HCT116 (cell line): Measurements from ENCODE around the gene PLXDC1. TPM values are rescaled to one million over a fixed set of nuclear protein-coding genes. Genes with fewer than 3 reads are reported as not detected.

ENCODE experiments used
- ATAC-seq: fragments of 200-7000 bp; cut with Tn5 transposase; 2 replicates; pipeline ENCODE4 v1.9.1; 2020; ENCODE audit warnings: mild to moderate bottlenecking, moderate library complexity
- BruUV-seq: library from RNA; stranded (reverse); fragments of 400-500 nt; replicated peaks from 2 replicates; lab custom pipeline; 2021; lab: Mats Ljungman, UMichigan
- CTCF ChIA-PET: fragments of 300-600 bp; sonication (Branson Sonifier 250); formaldehyde crosslinking; loops from one replicate; lab custom pipeline; 2021; ENCODE audit warnings: antibody characterized with exemption; lab: Charles Lee
- POLR2A ChIA-PET: fragments of 300-600, 350-600 bp; sonication (Branson Sonifier 250); formaldehyde crosslinking; loops from one replicate; lab custom pipeline; 2021; ENCODE audit warnings: antibody characterized with exemption; lab: Charles Lee
- RAD21 ChIA-PET, 2 experiments: fragments of 300-600 bp; sonication (Branson Sonifier 250); formaldehyde crosslinking; loops; one replicate each; lab custom pipeline; 2023; ENCODE audit warnings: low total read pairs in 2 of 2; ENCODE audit not compliant: uncharacterized antibody in 2 of 2, unreplicated experiment in 2 of 2, low non-redundant PET in 1 of 2; lab: Charles Lee
- DNase-seq: peaks from one replicate; pipeline ENCODE4 v3.0.0-alpha.2; 2010; ENCODE audit warnings: low read depth, low spot score
- H2AFZ ChIP-seq: fragments of 200-600 bp; shearing (Covaris generic), sonication (generic); 2 replicates; pipeline ENCODE4 v1.6.1; 2017; ENCODE audit warnings: low read depth, mixed run types, mixed read lengths, antibody characterized with exemption, low read length; ENCODE audit not compliant: poor library complexity, severe bottlenecking
- H3K27ac ChIP-seq: 2 replicates; pipeline ENCODE4 v1.5.1; 2012; ENCODE audit warnings: low read depth, low read length
- H3K27me3 ChIP-seq: fragments of 200-600 bp; sonication (generic); 2 replicates; pipeline ENCODE4 v1.6.1; 2016; ENCODE audit warnings: mixed run types, low read length, mixed read lengths; ENCODE audit not compliant: insufficient read depth
- H3K36me3 ChIP-seq, 2 experiments: fragments of 200-500 bp in 1 of 2; fragments of 200-600 bp in 1 of 2; sonication (Bioruptor generic) in 1 of 2; sonication (generic) in 1 of 2; 2 replicates each; pipeline versions ENCODE4 v1.5.1 to v1.6.1; 2014 to 2016; ENCODE audit warnings: low read length in 2 of 2, inconsistent platforms in 1 of 2, mixed read lengths in 1 of 2, mixed run types in 1 of 2; ENCODE audit not compliant: insufficient read depth in 2 of 2, control insufficient read depth in 1 of 2
- H3K4me1 ChIP-seq, 2 experiments: fragments of 200-600 bp in 1 of 2; sonication (generic) in 1 of 2; 2 replicates each; pipeline versions ENCODE4 v1.5.1 to v1.6.1; 2012 to 2017; ENCODE audit warnings: low read length in 2 of 2, inconsistent platforms in 1 of 2, mild to moderate bottlenecking in 1 of 2, mixed read lengths in 1 of 2, mixed run types in 1 of 2, moderate library complexity in 1 of 2; ENCODE audit not compliant: insufficient read depth in 2 of 2, control insufficient read depth in 1 of 2
- H3K4me2 ChIP-seq: fragments of 200-600 bp; sonication (generic); 2 replicates; pipeline ENCODE4 v1.6.1; 2017; ENCODE audit warnings: mixed run types, low read length, mixed read lengths
- H3K4me3 ChIP-seq, 2 experiments: fragments of 200-600 bp in 1 of 2; sonication (generic) in 1 of 2; replicated peaks in 1 of 2; 2 replicates each; pipeline ENCODE4 v1.5.1; 2011 to 2016; ENCODE audit warnings: low read length in 2 of 2, control low read depth in 1 of 2, low read depth in 1 of 2, mild to moderate bottlenecking in 1 of 2, mixed read lengths in 1 of 2, mixed run types in 1 of 2
- H3K79me2 ChIP-seq: fragments of 200-600 bp; sonication (generic); 2 replicates; pipeline ENCODE4 v1.6.1; 2017; ENCODE audit warnings: mild to moderate bottlenecking, mixed run types, low read length, moderate library complexity, mixed read lengths; ENCODE audit not compliant: insufficient read depth
- H3K9ac ChIP-seq: fragments of 200-600 bp; sonication (generic); 2 replicates; pipeline ENCODE4 v1.6.1; 2016; ENCODE audit warnings: low read length, mixed read lengths
- H3K9me2 ChIP-seq: fragments of 200-600 bp; sonication (generic), shearing (Covaris generic); 2 replicates; pipeline ENCODE4 v1.6.1; 2017; ENCODE audit warnings: mixed run types, mild to moderate bottlenecking, moderate library complexity; ENCODE audit not compliant: insufficient read depth
- H3K9me3 ChIP-seq, 2 experiments: fragments of 200-500 bp in 1 of 2; fragments of 200-600 bp in 1 of 2; sonication (Bioruptor generic) in 1 of 2; sonication (generic) in 1 of 2; 2 replicates each; pipeline ENCODE4 v1.6.1; 2014 to 2017; ENCODE audit warnings: low read length in 2 of 2, mixed read lengths in 2 of 2, inconsistent platforms in 1 of 2, low read depth in 1 of 2, mild to moderate bottlenecking in 1 of 2, mixed run types in 1 of 2, moderate library complexity in 1 of 2; ENCODE audit not compliant: control insufficient read depth in 1 of 2, insufficient read depth in 1 of 2
- H4K20me1 ChIP-seq: fragments of 200-600 bp; sonication (generic), shearing (Covaris generic); 2 replicates; pipeline ENCODE4 v1.6.1; 2017; ENCODE audit warnings: mixed run types, mild to moderate bottlenecking, moderate library complexity; ENCODE audit not compliant: insufficient read depth
- FOSL1 ChIP-seq: IDR thresholded peaks from 2 replicates; pipeline ENCODE4 v1.6.1; 2012; ENCODE audit warnings: low read depth
- YY1 ChIP-seq: IDR thresholded peaks from 2 replicates; pipeline ENCODE4 v1.6.1; 2011; ENCODE audit warnings: low read length, low read depth, moderate library complexity, mild to moderate bottlenecking; ENCODE audit not compliant: insufficient replicate concordance; ENCODE audit errors: extremely low read depth
- intact Hi-C: fragments of 100-400 bp; cut with micrococcal nuclease; formaldehyde crosslinking; loops from 2 replicates; pipeline ENCODE4 v1.10.0; 2022
- total RNA-seq: library from RNA; stranded (reverse); gene quantifications from one replicate; pipeline ENCODE4 v1.2.1, GENCODE V29; 2021; ENCODE audit not compliant: unreplicated experiment

The PLXDC1 gene
- total RNA-seq, 1 experiment from 2014 or later = 1.8 TPM

DNA sequence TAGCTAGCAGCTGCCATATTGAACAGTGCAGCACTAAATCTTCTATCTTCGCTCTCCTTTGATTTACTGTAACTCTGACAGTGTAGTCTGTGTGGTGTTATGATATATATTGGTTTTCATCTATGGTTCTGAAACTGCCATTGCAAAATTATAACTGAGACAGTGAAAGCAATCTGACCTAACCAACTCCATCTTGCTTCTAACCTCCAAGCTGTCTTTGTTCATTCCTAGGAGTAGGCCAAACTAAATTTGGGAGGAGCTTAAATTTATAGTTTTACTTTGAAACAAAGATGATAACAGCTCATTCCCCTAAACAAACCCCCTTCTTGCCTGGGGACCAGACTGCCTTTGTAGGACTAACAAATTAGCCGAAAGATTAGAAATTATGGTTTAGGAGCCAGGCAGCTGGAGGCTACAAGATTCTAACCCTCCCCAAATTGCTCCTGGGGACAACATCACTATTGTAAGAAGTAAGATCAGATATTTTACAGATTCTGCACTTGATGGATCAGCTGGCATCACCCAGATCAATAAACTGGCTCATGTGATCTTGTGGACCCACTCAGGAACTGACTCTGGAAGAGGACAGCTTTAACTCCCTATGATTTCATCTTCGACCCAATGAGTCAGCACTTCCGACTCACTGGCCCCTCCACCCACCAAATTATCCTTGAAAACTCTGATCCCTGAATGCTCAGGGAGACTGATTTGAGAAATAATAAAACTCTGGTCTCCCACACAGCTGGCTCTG lies 137.2 kb downstream of the PLXDC1 start:
- RAD21 ChIA-PET = no interaction called here
- Histone ChIP-seq H3K27me3 (no peaks in the 10 kb centered on the region), H3K9ac (no peak overlapping the region), H4K20me1 (no peaks in the 10 kb centered on the region), H3K79me2 (no peaks in the 10 kb centered on the region), H3K4me1 (peaks cover 8 to 16% of the 10 kb centered on the region in 2 experiments; a peak in 3 of 4 replicates), H3K36me3 (no peaks in the 10 kb centered on the region), H3K27ac (no peak overlapping the region), H3K4me2 (peak overlapping the region; percentile 34; the same call in 1 of the 2 replicates), H2AFZ (peak overlapping the region; percentile 70), H3K4me3 (no peak overlapping the region), H3K9me2 (no peaks in the 10 kb centered on the region), H3K9me3 (no peaks in the 10 kb centered on the region)
- intact Hi-C loops = no loop called here
- DNase-seq = no peak
- POLR2A ChIA-PET = no interaction called here
- BruUV-seq = no TSS peak
- CTCF ChIA-PET = interaction anchor here (0.9 kb wide), 1 partner anchor 30 kb away, joined by 3 read pairs; no protein-coding TSS in a partner anchor
- peak; percentile 61 for ATAC-seq
- TF ChIP-seq YY1 = no peak
- TF ChIP-seq FOSL1 = 0 out of 2 replicates have a peak, but pooled peaks have one; percentile 23

Other genes starting within 250 kb of the PLXDC1 start
- gene FBXO47, start 184.2 kb downstream of the PLXDC1 start, total RNA-seq = not detected
- not detected for gene ARL5C, start 14.5 kb upstream of the PLXDC1 start, total RNA-seq
- gene CACNB1, start 46.0 kb upstream of the PLXDC1 start, total RNA-seq = 13.0 TPM
- gene RPL19, start 48.6 kb upstream of the PLXDC1 start, total RNA-seq = 2,276 TPM
- not detected for gene STAC2, start 74.3 kb upstream of the PLXDC1 start, total RNA-seq
- 17.2 TPM for gene FBXL20, start 250.0 kb upstream of the PLXDC1 start, total RNA-seq